ENCODE results near the gene SPECC1. TPM values are rescaled to one million over a fixed set of nuclear protein-coding genes. Genes with fewer than 3 reads are reported as not detected.

Gene SPECC1
- total and polyA plus RNA-seq, 2 donors (not counting 3 experiments of a cell fraction or from before 2014, with no cell fraction given) = 5.3 to 20.4 TPM

DNA sequence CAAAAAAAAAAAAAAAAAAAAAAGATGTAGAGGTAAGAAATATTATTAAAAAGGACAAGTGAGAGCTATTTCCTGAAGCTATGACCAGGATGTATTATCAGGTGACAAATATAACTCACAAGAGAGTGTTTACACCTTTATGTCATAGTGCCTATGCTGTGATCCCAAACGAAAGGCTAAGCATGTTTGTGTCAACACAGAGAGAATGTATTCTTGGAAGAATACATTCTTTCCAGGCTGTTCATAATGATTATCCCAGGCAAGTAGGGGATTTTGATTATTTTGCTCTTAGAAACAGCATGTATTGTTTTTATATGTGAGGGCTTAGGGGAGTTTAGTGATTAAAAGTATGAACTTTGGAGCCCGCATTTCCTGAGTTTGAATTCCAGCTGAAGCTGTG, 175.0 kb downstream of the SPECC1 start:
- H3K4me3 ChIP-seq (replicated peaks in 1 of 3; ENCODE audit: insufficient read depth in 1 of 3, low read depth in 1 of 3, low read length in 3 of 3) = no peak overlapping the region
- no peak overlapping the region for H3K4me2 ChIP-seq (ENCODE audit: insufficient read depth, low read length)
- dilution Hi-C loops (cut with MboI; ENCODE audit: extremely low pct_ligation_motif_present, low sequenced_read_pairs) = no loop called here
- BruUV-seq (replicated peaks) = no TSS peak
- intact Hi-C loops (cut with micrococcal nuclease) = no loop called here
- H3K9me1 ChIP-seq (replicated peaks; ENCODE audit: control insufficient read depth, extremely low read depth, insufficient read depth, low read length) = no peaks in the 10 kb centered on the region
- no peak overlapping the region for H2AFZ ChIP-seq (ENCODE audit: low read depth, low read length)
- no peaks in the 10 kb centered on the region for H3K36me3 ChIP-seq (ENCODE audit: control insufficient read depth in 2 of 2, extremely low read depth in 1 of 2, insufficient read depth in 2 of 2, low read length in 2 of 2)
- H3K27me3 ChIP-seq (ENCODE audit: control insufficient read depth in 2 of 2, insufficient read depth in 2 of 2, low read length in 2 of 2) = no peaks in the 10 kb centered on the region
- no peaks in the 10 kb centered on the region for H3K9me3 ChIP-seq (replicated peaks; ENCODE audit: control insufficient read depth, insufficient read depth, low read length)
- TF ChIP-seq GATA2 (IDR thresholded peaks at IDR 0.05; ENCODE audit: insufficient read depth, insufficient read length, low read depth, low read length) (no peak), JUN (IDR thresholded peaks at IDR 0.05; ENCODE audit: borderline replicate concordance, insufficient read depth, insufficient read length, low read depth) (no peak), POLR2AphosphoS5 (IDR thresholded peaks at IDR 0.05; ENCODE audit: insufficient read depth, low read depth, low read length) (no peak)
- H4K20me1 ChIP-seq (replicated peaks; ENCODE audit: control insufficient read depth, extremely low read depth, insufficient read depth, low read length) = no peaks in the 10 kb centered on the region
- no peaks in the 10 kb centered on the region for H3K4me1 ChIP-seq (ENCODE audit: control insufficient read depth, extremely low read depth, insufficient read depth, low read length)
- ChIA-PET CTCF (no interaction called here), POLR2A (no interaction called here)
- no peaks in the 10 kb centered on the region for H3K79me2 ChIP-seq (ENCODE audit: control insufficient read depth, insufficient read depth, low read length)
- no peak overlapping the region for H3K27ac ChIP-seq (ENCODE audit: insufficient read depth, low read depth, low read length)
- FAIRE-seq = no peak
- no peak for DNase-seq (ENCODE audit: low read depth, low spot score)
- H3K9ac ChIP-seq (replicated peaks; ENCODE audit: extremely low read depth, insufficient read depth, low read length) = no peak overlapping the region

DNA sequence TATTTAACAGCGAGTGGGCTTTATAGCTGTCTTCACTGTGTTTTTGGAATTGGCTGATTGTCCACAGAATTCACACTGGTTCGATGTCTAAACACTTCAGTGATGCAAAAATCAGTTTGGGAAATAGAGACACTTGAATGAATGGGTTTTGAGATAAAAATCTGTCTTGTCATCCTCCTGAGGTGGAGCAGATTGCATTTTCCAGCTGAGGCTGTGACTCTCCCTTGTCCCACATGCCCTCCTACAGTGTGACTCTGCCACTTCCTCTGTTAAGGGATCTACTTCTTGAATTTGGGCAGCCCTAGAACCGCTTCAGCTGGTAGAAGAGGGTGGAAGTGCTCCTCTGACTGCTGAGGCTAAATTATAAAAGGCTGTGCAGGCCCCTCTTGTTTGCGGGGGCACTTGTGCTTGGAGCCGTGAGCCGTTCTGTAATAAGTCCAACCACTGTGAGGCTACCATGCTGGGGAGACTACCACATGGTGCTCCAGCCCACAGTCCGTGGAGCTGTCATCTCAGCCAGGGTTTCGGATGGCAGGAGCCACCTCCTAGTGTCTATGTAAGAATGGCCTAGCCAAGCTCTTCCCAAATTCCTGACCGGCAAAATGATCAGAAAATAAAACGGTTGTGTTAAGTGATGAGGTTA, 175.9 kb downstream of the SPECC1 start:
- Histone ChIP-seq H3K9ac (replicated peaks; ENCODE audit: extremely low read depth, insufficient read depth, low read length) (no peak overlapping the region), H3K4me3 (replicated peaks in 1 of 3; ENCODE audit: insufficient read depth in 1 of 3, low read depth in 1 of 3, low read length in 3 of 3) (no peak overlapping the region), H3K4me1 (ENCODE audit: control insufficient read depth, extremely low read depth, insufficient read depth, low read length) (no peaks in the 10 kb centered on the region), H3K36me3 (ENCODE audit: control insufficient read depth in 2 of 2, extremely low read depth in 1 of 2, insufficient read depth in 2 of 2, low read length in 2 of 2) (no peaks in the 10 kb centered on the region), H3K79me2 (ENCODE audit: control insufficient read depth, insufficient read depth, low read length) (no peaks in the 10 kb centered on the region), H3K27ac (ENCODE audit: insufficient read depth, low read depth, low read length) (no peak overlapping the region), H3K9me3 (replicated peaks; ENCODE audit: control insufficient read depth, insufficient read depth, low read length) (no peaks in the 10 kb centered on the region), H3K9me1 (replicated peaks; ENCODE audit: control insufficient read depth, extremely low read depth, insufficient read depth, low read length) (no peaks in the 10 kb centered on the region), H3K27me3 (ENCODE audit: control insufficient read depth in 2 of 2, insufficient read depth in 2 of 2, low read length in 2 of 2) (no peaks in the 10 kb centered on the region), H3K4me2 (ENCODE audit: insufficient read depth, low read length) (no peak overlapping the region), H2AFZ (ENCODE audit: low read depth, low read length) (no peak overlapping the region), H4K20me1 (replicated peaks; ENCODE audit: control insufficient read depth, extremely low read depth, insufficient read depth, low read length) (no peaks in the 10 kb centered on the region)
- no peak for DNase-seq (ENCODE audit: low read depth, low spot score)
- no peak for FAIRE-seq
- no TSS peak for BruUV-seq (replicated peaks)
- dilution Hi-C loops (cut with MboI; ENCODE audit: extremely low pct_ligation_motif_present, low sequenced_read_pairs) (no loop called here), intact Hi-C loops (cut with micrococcal nuclease) (no loop called here)
- no peak for TF ChIP-seq EZH2 (IDR thresholded peaks at IDR 0.05; ENCODE audit: borderline replicate concordance, low read depth, low read length, severe bottlenecking)
- TF ChIP-seq POLR2AphosphoS5 (IDR thresholded peaks at IDR 0.05; ENCODE audit: insufficient read depth, low read depth, low read length) = no peak
- no peak for TF ChIP-seq FOS (IDR thresholded peaks at IDR 0.05; ENCODE audit: borderline replicate concordance, insufficient read depth, low read length)
- no peak for TF ChIP-seq GATA2 (IDR thresholded peaks at IDR 0.05; ENCODE audit: insufficient read depth, insufficient read length, low read depth, low read length)
- TF ChIP-seq, protein P1, sequence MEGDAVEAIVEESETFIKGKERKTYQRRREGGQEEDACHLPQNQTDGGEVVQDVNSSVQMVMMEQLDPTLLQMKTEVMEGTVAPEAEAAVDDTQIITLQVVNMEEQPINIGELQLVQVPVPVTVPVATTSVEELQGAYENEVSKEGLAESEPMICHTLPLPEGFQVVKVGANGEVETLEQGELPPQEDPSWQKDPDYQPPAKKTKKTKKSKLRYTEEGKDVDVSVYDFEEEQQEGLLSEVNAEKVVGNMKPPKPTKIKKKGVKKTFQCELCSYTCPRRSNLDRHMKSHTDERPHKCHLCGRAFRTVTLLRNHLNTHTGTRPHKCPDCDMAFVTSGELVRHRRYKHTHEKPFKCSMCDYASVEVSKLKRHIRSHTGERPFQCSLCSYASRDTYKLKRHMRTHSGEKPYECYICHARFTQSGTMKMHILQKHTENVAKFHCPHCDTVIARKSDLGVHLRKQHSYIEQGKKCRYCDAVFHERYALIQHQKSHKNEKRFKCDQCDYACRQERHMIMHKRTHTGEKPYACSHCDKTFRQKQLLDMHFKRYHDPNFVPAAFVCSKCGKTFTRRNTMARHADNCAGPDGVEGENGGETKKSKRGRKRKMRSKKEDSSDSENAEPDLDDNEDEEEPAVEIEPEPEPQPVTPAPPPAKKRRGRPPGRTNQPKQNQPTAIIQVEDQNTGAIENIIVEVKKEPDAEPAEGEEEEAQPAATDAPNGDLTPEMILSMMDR (IDR thresholded peaks at IDR 0.05; ENCODE audit: extremely low read depth in 1 of 2, insufficient read depth in 1 of 2, low read depth in 1 of 2, low read length in 2 of 2) = no peak
- no peak for TF ChIP-seq POLR2A (IDR thresholded peaks at IDR 0.05; ENCODE audit: low read depth, low read length)
- TF ChIP-seq MYC (IDR thresholded peaks at IDR 0.05; ENCODE audit: low read depth, low read length) = no peak
- TF ChIP-seq, protein P2, sequence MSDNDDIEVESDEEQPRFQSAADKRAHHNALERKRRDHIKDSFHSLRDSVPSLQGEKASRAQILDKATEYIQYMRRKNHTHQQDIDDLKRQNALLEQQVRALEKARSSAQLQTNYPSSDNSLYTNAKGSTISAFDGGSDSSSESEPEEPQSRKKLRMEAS (IDR thresholded peaks at IDR 0.05; ENCODE audit: insufficient read depth, insufficient read length) = no peak
- no peak for TF ChIP-seq JUN (IDR thresholded peaks at IDR 0.05; ENCODE audit: borderline replicate concordance, insufficient read depth, insufficient read length, low read depth)
- ChIA-PET POLR2A (no interaction called here), CTCF (no interaction called here)
